ENCODE data around the gene PLXDC2.

DNA sequence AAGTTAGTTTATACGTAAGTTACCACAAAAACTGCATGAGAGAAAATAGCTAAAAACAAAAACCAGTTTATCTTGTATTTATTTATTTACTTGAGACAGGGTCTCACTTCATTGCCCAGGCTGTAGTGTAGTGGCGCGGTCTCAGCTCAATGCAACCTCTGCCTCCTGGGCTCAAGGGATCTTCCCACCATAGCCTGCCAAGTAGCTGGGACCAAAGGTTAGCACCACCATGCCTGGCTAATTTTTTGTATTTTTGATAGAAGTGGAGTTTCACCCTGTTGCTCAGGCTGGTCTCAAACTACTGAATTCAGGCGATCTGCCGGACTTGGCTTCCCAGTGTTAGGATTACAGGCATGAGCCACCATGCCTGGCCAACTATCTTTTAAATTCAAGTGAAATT is 277.4 kb downstream of the PLXDC2 start:
- TF ChIP-seq CTCF (IDR thresholded peaks at IDR 0.05 in 2 of 3, conservative IDR thresholded peaks at IDR 0.05 in 1 of 3; ENCODE audit: control insufficient read depth in 2 of 3, extremely low read depth in 1 of 3, insufficient read depth in 1 of 3, low read depth in 3 of 3, low read length in 3 of 3) (no peak), ESRRA (IDR thresholded peaks at IDR 0.05; ENCODE audit: low read length) (no peak), EP300 (IDR thresholded peaks at IDR 0.05; ENCODE audit: borderline replicate concordance in 1 of 2, control insufficient read depth in 1 of 2, low read depth in 2 of 2, low read length in 2 of 2) (no peak), RFX5 (IDR thresholded peaks at IDR 0.05; ENCODE audit: low read depth, low read length) (no peak), HDGF (IDR thresholded peaks at IDR 0.05) (no peak), RCOR1 (conservative IDR thresholded peaks at IDR 0.05; ENCODE audit: low read depth, low read length) (no peak), EZH2 (IDR thresholded peaks at IDR 0.05; ENCODE audit: borderline replicate concordance, control insufficient read depth, low read depth, low read length) (no peak), TCF7 (IDR thresholded peaks at IDR 0.05; ENCODE audit: borderline replicate concordance) (no peak), TCF12 (IDR thresholded peaks at IDR 0.05; ENCODE audit: low read depth, low read length) (no peak), ZNF24 (IDR thresholded peaks at IDR 0.05) (no peak), NRF1 (conservative IDR thresholded peaks at IDR 0.05; ENCODE audit: low read depth, low read length) (no peak), CREB1 (IDR thresholded peaks at IDR 0.05; ENCODE audit: low read depth) (no peak), YY1 (IDR thresholded peaks at IDR 0.05; ENCODE audit: low read depth, low read length) (no peak)
- TF ChIP-seq, protein P1, sequence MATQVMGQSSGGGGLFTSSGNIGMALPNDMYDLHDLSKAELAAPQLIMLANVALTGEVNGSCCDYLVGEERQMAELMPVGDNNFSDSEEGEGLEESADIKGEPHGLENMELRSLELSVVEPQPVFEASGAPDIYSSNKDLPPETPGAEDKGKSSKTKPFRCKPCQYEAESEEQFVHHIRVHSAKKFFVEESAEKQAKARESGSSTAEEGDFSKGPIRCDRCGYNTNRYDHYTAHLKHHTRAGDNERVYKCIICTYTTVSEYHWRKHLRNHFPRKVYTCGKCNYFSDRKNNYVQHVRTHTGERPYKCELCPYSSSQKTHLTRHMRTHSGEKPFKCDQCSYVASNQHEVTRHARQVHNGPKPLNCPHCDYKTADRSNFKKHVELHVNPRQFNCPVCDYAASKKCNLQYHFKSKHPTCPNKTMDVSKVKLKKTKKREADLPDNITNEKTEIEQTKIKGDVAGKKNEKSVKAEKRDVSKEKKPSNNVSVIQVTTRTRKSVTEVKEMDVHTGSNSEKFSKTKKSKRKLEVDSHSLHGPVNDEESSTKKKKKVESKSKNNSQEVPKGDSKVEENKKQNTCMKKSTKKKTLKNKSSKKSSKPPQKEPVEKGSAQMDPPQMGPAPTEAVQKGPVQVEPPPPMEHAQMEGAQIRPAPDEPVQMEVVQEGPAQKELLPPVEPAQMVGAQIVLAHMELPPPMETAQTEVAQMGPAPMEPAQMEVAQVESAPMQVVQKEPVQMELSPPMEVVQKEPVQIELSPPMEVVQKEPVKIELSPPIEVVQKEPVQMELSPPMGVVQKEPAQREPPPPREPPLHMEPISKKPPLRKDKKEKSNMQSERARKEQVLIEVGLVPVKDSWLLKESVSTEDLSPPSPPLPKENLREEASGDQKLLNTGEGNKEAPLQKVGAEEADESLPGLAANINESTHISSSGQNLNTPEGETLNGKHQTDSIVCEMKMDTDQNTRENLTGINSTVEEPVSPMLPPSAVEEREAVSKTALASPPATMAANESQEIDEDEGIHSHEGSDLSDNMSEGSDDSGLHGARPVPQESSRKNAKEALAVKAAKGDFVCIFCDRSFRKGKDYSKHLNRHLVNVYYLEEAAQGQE (IDR thresholded peaks at IDR 0.05; ENCODE audit: low read depth, low read length), result no peak
